T-helper 1 cell treated with Interleukin-12 subunit alpha and Interleukin-12 subunit beta and Interleukin-4 antibody, amounts not matched to agents 30 ng/mL and 1 ng/mL, for 36 hours (primary cell): ENCODE measurements around the gene TGFBR1. TPM values are rescaled to one million over a fixed set of nuclear protein-coding genes. Genes with fewer than 3 reads are reported as not detected.

Experiments
- intact Hi-C: fragments of 100-400 bp; cut with micrococcal nuclease; formaldehyde crosslinking; loops from one replicate; pipeline ENCODE4 v1.15.1; 2024
- total RNA-seq: library from RNA; stranded (reverse); gene quantifications from 2 replicates; pipeline ENCODE4 v1.2.3, GENCODE V29; 2022

The TGFBR1 gene
- total RNA-seq, 1 donor from 2014 or later, result 116 TPM

DNA sequence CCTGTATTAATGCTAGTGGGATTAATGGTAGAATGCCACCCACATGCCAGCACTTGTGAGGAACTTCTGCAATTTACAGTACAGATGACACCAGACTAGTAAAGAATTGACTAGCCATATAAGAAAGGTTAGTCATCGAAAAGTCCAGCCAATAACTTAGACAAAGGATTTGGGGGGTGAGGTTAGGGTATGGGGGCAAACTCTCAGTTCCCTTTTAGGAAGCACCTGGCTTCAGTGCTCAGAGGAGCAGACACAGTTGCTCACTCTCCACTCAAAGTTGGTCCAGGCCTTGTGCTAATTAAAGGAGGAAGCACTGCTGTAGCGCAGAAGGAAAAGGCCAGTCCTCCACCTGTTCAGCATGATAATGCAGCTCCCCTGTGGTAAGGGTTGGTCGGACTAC is 25.2 kb downstream of the TGFBR1 start:
- intact Hi-C loops, result no loop called here

DNA sequence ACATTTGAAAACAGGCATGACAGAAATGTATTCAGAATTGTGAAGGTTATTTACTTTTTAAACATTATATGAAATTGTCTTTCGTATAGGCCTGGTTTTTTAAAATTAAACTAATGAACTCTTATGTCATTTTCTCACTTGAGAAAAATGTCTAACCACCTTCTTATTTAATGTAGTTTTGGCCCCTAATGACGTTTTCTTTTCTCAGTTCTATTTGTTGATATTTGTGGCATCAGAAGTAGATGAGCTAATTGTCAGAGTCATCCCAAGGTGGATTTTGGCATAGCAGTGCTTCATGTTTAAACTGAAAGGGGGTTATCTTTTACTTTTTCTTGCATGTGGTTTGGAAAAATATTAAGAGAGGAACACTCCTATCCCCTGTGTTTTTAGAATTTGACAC is 28.2 kb downstream of the TGFBR1 start:
- intact Hi-C loops, result no loop called here

DNA sequence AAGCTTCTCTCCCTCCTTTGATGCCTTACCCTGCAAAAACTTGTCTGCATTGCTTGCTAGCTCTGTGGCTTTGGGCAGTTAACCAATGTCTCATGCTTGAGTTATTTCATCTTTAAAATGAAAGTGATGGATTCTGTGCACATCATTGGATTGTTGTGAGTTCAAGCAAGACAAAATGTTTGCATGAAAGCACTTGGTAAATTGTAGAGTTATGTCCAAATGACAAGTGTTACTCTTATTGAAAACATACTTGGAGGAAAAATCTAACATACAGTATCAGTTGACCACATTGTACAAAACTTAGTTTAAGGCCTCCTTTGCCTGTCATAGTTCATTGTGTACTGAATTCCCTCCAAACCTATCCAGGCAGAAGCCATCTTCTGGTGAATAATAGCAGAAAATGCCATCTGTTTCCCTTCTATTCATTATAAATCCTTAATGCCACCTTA is 30.0 kb downstream of the TGFBR1 start:
- intact Hi-C loops, result loop anchor here (1.0 kb wide), 4 partner anchors 16 to 77 kb away; no protein-coding TSS in a partner anchor

DNA sequence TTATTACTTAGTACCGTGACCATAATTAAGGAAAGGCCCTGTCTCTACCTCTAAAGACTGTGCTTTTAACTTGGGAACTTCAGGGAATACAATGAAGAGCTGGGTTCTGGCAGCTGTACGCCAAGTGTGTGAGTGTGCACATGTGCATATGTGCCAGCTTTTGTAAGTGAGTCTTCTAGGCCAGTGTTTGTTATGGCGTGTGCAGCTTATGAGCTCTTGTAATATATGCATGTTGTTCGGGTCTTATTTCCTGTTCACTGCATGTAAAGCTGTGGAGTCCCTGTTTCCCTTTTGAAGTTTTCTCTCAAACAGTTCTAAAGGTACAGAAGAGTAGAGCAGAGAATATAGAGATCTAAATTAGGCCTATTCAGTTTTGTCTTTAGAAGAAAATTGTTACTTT is 30.5 kb downstream of the TGFBR1 start:
- intact Hi-C loops, result loop anchor here (1.0 kb wide), 4 partner anchors 16 to 77 kb away; no protein-coding TSS in a partner anchor

DNA sequence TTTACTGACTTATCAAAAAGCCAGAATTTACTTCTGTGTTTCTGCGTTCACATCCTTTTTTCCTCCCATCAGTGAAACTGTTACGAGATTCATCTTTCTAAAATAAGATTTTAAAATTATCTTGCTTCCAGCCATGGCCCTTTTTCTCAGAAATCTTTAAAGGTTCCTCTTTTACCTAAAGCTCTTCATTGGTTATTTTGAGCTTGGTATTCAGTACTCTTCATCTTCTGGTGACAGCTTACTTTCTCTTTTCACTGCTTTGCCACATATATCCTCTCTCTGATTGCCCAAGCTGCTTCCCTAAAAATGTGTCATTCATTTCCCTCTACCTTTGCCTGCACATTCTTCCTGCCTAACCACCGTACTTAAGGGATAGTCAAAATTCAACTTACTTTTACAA is 32.3 kb downstream of the TGFBR1 start:
- intact Hi-C loops, result no loop called here

DNA sequence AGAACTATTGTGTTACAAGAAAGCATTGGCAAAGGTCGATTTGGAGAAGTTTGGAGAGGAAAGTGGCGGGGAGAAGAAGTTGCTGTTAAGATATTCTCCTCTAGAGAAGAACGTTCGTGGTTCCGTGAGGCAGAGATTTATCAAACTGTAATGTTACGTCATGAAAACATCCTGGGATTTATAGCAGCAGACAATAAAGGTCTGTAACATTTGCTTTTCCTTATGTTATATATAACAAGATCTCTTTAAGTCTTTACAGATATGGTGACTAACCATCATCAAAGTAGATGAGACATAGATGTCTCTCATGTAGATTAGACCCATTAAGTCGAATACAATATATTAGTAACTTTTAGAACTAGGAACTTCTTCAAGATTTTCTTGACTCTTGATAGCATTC is 33.0 kb downstream of the TGFBR1 start:
- intact Hi-C loops, result no loop called here

DNA sequence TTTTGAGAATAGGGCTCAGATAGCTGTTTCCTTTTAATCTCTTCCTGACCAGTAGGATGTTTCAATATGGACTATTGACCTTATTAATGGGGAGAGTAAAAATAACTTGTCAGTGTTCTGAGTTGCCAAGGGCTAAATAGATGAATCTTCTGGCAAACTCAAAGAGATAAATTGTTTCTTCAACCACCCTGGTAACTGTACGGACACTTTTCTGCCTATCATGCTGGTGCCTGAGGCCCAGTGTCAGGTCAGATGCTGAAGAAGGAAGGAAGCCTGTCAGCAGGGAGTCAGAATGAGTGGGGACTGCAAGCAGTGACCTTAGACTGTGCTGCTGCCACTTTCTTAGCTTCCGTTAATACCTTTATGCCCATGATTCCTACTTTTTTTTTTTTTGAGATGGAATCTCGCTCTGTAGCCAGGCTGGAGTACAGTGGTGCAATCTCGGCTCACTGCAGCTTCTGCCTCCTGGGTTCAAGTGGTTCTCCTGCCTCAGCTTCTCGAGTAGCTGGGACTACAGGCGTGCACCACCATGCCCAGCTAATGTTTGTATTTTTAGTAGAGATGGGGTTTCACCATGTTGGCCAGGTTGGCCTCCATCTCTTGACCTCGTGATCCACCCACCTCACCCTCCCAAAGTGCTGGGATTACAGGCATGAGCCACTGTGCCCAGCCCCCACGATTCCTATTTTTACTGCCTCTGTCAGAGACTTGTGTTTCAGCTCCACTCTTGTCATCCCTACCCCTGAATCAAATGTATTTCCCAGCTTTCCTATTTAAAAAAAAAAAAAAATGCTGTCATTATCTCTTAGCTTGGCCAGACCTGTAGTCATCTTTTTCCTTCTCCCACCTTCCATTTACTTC is 33.7 kb downstream of the TGFBR1 start:
- intact Hi-C loops, result no loop called here

DNA sequence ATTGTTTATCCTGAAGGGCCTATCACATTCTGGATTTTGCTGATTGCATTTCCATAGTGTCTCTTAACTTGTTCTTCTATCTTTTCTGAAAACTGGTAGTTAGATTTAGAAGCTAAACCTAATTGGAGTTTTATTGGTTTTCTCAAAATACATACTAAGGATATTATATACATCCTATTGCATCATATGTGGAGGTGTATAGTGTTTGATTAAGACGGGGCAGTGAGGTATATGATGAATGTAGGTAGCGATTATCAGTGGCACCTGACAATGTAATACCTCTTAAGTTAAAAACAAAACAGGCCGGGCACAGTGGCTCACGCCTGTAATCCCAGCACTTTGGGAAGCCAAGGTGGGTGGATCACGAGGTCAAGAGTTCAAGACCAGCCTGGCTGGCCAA is 35.0 kb downstream of the TGFBR1 start:
- intact Hi-C loops, result loop anchor here (1.0 kb wide), 3 partner anchors 140 to 292 kb away; no protein-coding TSS in a partner anchor

DNA sequence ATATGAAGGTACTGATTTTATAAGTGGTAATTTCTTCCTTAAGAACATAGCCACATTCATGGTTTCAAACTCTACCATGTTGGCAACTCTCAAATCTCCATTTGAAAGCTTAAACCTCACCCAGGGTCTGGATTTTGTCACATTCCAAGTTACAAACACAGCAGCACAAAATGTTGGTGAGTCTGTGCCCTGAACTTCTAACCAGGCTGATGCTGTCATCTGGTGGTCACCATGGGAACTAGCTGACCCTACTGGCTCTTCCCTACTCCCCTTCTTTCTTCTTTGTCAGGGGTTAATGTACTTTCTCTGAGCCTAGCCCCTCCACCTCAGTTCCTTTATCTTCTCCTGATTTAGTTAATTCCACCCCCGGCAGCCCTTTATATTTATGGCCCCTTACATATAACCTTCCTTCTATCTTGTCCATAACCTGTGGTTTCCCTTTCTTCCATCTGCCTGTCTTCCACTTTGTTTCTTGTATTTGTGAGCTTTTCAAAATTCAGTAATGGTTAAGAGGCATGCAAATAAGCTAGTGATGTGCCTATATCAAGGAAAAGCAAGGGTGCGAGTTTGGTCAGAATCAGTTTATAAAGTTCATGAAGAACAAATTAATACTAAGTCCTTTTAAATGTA is 35.9 kb downstream of the TGFBR1 start:
- intact Hi-C loops, result loop anchor here (1.0 kb wide), 3 partner anchors 140 to 292 kb away; no protein-coding TSS in a partner anchor

DNA sequence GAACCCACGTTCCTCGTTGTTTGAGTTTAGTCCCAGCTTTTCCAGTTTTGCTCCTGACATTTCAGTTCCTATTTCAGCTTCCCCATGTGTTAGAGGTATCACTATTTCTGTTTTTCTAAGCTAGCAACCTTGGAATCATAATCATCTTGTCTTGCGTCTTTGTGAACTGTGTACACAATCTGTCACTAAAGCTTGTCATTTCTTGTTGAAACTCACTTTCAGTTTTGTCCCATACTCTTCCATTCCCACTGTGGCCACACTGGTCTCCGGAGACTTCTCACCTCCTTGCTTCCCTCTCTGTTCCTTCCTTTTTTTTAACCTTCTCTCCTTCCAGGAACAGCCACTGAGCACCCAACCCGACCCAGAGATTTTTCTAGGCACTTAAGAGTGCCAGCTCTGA is 36.9 kb downstream of the TGFBR1 start:
- intact Hi-C loops, result no loop called here

DNA sequence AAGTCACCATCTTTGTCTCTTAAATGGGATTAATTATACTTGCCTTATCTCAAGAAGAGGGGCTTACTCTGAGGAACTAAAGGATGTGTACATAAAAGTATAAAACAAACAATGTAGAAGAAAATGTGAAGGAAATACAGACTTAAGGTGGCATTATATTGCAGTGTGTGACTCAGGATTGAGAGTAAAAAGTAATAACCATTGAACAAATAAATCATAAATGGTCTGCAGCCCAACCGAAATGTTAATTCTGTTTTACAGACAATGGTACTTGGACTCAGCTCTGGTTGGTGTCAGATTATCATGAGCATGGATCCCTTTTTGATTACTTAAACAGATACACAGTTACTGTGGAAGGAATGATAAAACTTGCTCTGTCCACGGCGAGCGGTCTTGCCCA is 37.4 kb downstream of the TGFBR1 start:
- intact Hi-C loops, result no loop called here

DNA sequence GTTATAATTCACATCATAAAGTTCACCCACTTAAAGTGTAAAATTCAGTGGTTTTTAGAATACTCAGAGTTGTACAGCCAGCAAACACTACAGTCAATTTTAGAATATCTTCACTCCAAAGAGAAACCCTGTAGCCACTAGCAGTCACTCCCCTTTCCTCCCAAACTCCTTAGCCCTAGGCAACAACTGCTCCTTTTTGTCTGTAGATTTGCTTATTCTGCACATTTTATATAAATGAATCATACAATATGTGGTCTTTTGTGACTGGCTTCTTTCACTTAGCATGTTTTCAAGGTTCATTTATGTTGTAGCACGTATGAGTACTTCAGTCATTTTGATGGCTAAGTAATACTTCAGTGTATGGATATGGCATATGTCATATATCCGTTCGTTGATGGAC is 38.7 kb downstream of the TGFBR1 start:
- intact Hi-C loops, result no loop called here

DNA sequence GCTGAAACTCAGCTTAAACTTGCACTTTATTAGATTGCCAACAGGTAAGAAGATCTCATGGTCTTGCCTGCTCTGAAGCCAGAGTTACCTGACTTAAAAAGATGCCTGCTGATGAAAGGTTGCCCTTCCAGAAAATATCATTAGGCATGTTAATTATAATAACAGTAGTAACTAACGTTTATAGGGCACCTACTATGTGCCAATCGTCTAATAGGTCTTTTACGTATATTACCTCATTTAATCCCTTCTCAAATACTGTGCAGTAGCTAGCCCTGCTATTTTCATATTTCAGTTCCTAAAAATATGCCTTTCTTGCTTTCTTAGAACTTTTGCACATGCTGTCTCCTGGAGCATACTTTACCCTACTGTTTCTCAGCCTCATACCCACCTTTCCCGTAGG is 40.1 kb downstream of the TGFBR1 start:
- intact Hi-C loops, result no loop called here

DNA sequence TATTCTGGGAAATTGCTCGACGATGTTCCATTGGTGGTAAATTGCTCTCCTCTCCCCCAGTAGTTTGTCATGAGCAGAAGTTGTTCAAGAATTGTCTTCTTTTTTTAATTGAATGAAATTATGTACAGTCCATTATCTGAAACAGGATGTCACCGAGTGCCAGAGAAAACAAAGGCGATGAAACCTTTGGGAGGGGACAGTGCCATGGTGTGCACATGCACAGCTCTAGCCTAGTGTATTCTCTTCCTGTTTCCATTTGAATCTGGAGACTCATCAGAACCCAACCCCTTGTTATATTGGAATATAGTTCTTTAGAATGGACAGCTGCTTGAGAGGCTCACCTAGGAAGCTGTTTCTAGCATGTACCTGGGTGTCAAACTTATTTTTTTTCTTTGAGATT is 41.7 kb downstream of the TGFBR1 start:
- intact Hi-C loops, result no loop called here

DNA sequence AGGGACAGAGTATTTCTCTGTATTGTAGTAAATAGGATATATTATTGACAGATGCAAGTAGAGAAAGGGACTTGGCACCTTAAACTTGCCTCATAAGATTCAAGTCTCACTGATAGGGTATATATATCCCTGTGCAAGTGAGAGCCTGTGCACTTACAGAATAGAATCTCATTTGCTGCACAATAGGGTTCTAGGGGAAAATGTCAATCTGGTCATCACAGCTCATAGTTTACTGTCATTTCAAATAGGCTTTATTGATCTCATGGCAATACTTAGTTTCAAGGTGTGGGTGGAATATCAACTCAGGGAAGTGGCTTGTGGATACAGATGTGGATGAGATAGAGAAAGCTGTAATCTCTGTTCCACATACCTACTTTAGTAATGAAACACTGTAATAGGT is 42.3 kb downstream of the TGFBR1 start:
- intact Hi-C loops, result no loop called here

DNA sequence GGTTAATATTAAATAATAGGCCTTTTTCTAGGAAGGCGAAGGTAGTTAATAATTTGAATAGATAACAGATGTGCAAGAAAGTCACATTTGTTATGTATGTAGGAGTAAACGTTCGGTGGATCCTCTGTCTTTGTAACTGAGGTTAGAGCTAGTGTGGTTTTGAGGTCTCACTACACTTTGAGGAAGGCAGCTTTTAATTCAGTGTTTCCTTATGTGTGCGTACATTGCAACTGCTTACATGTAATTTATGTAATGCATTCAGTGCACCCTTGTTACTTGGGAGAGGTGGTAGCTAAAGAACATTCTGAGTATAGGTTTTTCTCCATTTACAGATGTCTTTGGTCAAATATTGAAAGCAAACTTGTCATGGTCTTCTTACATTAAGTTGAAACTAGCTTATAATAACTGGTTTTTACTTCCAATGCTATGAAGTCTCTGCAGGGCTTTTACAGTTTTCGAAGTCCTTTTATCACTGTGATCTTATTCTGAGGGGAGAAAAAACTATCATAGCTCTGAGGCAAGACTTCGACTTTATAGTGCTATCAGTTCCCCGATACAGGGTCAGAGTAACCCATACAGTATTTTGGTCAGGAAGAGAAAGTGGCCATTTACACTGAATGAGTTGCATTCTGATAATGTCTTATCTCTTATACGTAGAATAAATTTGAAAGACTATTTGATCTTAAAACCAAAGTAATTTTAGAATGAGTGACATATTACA is 45.7 kb downstream of the TGFBR1 start:
- intact Hi-C loops, result no loop called here

DNA sequence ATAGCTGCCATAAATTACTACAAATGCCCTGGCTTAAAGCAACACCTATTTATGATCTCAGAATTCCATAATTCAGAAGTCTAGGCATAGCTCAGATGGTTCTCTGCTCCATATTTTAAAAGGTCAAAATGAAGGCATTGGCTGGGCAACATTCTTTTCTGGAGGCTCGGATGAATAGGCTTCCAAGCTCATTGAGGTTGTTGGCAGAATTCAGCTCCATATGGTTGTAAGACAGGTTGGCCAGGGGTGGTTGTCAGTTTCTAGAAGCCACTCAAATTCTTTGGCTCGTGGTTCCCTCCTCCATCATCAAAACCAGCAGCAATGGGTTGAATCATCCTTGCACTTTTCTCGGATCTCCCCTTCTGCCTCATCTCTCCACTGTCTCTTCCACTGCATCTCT is 49.4 kb downstream of the TGFBR1 start:
- intact Hi-C loops, result no loop called here

DNA sequence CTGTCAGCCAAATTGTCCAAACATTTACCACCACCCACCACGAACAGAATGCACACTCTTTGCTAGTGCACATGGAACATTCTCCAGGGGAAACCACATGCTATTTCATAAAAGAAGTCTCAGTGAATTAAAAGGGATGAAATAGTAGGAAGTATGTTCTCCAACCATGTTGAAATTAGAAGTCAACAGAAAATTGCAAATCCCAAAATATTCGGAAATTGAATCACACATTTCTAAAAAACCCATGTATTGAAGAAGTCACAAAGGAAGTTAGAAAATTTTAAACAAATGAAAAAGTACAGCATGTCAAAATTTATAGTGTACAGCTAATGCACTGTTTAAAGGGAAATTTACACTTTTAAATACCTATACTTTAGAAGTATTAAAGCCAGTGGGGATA is 50.8 kb downstream of the TGFBR1 start:
- intact Hi-C loops, result no loop called here

DNA sequence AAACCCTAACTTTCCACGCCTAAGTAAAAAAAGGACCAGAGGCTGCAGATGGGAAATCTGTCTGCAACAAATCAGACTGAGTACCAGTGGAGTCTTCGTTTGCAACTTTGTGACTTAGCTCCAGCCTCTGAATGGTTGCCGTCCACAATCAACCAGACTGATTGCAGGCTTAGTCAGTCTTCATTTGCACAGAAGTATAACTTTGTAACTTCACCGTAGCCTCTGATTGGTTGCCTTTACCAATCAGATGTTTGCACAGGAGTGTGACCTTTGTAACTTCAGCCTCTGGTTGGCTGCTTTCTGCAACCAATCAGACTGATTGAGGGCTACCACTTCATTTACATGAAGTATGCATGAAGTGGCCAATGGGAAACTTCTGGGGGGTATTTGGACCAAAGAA is 53.7 kb downstream of the TGFBR1 start:
- intact Hi-C loops, result no loop called here

DNA sequence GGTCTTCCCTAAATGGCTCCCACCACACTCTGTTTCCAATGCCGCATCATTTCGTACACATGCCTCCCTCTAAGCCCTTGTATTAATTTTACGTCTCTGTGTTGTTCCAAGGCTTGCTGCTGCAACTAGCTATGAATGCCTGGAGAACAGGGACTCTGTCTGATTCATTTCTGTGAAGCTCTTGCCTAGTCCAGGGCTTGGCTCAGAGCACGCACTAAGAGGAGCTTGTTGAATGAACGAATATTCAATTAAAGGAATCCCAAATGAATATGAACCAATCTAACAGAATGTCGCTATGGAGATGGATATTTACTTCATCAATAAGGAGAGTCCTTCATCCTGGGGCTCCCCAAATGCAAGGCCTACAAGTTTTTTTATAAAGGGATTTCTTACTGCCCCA is 55.3 kb downstream of the TGFBR1 start:
- intact Hi-C loops, result loop anchor here (5.0 kb wide), 2 partner anchors 1162 to 1277 kb away; no protein-coding TSS in a partner anchor

DNA sequence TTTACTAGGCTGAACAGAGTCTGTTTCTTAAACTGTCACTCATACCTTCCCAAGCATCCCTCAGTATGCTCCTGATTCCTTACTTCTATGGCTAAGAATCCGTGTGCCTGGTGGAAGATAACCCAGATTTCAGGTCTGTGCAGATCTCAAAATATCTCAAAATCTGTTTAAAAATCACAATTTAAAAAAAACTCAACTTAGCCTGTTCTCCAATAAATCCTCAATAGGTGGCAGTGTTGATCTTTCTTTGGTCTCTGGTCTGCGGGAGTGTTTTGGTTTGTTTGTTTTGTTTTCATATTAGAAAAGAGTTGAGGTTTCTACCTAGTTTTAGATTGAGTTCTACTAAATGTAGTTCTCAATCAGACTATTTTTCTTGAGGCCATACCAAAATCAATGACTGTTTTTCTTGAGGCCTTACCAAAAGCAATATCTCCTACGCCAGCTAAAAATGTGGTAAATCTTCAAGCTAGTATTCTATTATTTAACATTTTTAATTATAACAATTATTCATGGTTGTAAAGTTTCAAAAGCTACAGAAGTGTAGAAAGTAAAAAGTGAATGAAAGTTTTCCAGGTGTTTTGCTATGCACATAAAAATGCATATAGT is 57.9 kb downstream of the TGFBR1 start:
- intact Hi-C loops, result loop anchor here (1.0 to 5.0 kb wide), 10 partner anchors 21 to 1274 kb away; partner anchors contain the start of genes ERP44, INVS, SEC61B and STX17
